PFSK-1 (cell line): ENCODE measurements around the gene PREX1.

Experiments
- POLR2AphosphoS5 ChIP-seq: IDR thresholded peaks from 2 replicates; pipeline ENCODE4 v1.6.1; 2012; ENCODE audit warnings: low read depth, mild to moderate bottlenecking, control low read depth, low read length, moderate library complexity
- REST ChIP-seq, 2 experiments: IDR thresholded peaks; 2 replicates each; pipeline versions ENCODE4 v1.6.1 to v1.8.0; 2011 to 2012; ENCODE audit warnings: low read depth in 2 of 2, low read length in 2 of 2, control low read depth in 1 of 2, inconsistent platforms in 1 of 2, mild to moderate bottlenecking in 1 of 2, moderate library complexity in 1 of 2; ENCODE audit not compliant: insufficient read depth in 1 of 2
- SIN3A ChIP-seq: IDR thresholded peaks from 2 replicates; pipeline ENCODE4 v1.6.1; 2012; ENCODE audit warnings: mild to moderate bottlenecking, low read length, moderate library complexity, borderline replicate concordance; ENCODE audit not compliant: insufficient read depth

DNA sequence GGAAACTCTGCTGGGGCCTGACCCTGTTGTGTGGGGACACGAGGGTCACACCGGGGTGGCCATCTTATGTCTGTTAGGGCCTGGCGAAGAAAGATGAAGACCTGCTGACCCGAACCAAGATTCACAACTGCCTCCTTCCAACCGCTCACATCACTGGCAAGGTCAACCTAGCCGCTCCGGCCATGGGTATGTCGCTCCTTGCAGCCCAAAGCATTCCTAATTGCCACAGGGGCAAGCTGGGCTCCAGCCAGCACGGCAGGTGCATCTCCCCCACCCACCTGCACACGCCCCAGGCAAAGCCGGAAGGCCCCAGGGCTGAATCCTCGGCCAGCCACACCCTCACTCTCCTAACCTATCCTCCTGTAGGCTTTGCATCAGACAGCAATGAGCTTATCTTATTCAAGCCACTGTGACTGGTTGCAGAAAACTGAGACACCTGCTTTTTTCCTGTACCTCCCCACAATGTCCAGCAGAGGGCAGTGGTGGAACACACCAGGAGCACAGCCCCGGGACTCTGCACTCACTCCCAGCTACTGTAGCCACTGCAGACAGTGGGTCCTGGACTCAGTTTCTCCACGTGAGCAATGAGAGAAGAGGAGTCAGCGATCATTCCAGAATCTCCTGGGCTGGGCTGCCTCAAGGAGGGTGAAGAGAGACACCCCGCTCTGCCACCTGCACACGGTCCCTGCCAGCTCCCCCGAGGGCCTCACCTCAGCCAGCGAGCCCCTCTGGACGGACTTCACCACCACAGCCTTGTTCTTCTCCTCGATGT lies 170.2 kb downstream of the PREX1 start:
- TF ChIP-seq POLR2AphosphoS5 (no peak), SIN3A (no peak), REST (IDR thresholded peaks at IDR 0.05; ENCODE audit: insufficient read depth in 1 of 2, low read depth in 2 of 2, low read length in 2 of 2) (no peak)
